ENCODE data around the gene VIPR2.

The VIPR2 gene

DNA sequence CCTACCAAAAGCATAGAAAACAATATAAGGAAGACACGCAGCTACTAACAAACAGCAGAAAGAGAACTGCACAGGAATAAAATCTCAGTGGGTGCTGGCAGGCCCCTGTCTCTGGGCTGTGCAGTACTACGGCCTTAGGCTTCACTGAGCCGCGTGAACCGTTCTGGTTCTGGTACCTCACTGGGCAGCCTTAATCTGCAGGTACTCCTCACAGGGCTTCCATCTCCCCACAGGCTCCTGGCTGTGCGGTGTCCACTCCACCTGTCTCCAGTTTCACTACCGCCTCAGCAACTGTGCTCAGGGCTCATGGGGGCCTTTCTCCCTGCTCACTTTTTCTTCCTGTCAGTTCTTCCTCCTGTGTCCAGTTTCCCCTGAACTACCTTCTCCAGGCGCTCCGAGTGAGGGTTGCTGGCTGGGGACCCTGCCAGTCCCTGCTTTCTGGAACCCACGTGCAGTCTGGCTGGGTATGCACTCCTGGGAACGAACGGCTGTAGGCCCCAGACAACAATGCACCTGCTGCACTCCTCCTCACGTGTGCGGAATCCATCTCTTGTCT, 75.7 kb downstream of the VIPR2 start:
- no peak for DNase-seq (ENCODE audit: low spot score)

DNA sequence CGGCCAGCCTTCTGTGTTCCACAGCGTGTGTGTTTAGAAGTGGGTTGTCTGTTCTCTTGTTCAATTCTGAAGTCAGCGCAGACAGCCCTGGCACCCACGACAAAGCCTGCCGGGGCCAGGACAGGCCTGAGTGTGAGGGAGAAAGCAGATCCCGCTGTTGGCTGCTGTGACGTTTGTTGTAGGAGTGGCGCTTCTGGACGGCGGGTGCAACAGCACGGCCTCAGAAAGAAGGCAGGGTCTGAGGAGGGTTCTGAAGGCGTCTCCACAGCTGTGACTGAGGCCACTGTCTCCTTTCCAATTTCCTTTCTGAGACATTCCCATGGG, 76.2 kb downstream of the VIPR2 start:
- DNase-seq (ENCODE audit: low spot score) = peak; percentile 74

DNA sequence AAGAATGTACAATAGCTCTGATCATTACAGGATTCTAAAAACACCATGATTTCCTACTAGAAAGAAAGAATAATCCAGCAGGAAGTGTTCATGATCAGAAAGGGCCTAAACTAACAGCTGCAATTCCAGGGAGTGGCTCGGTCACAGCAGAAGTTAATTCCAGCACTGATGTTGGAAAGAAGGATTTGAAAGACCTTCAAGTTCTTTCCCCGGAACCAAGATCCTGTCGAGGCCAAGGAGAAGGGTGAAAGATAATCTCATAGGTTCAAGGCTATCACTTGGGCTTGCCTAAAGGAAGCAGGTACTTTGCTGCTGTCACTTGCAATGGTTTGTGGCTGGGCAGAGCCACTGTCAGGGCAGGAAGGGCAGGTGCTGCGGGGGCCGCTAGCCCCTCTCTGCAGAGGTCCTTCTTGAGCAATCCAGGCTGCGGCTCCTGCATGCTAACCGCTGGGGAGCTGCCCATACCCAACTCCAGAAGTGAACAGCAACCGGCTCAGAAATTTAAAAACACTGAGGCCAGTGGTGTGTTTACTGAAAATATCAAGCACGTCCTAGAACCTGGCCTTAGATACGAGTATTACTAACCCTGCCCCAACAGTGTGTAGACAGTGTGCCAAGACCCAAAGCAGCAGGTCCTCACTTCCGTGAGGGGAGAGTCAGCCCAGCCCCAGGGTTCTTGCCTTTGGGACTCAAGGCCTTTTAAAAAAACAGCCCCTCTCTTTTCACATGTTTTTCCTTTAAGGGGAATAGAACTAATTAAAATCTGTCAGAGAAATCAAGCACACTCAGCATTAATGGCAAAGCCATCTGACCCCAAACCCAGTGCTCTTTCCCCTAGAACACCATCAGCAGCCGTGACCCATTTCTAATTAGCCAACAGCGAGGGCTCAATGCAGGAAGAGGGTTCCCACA, 76.8 kb downstream of the VIPR2 start:
- no peak for DNase-seq (ENCODE audit: low spot score)

DNA sequence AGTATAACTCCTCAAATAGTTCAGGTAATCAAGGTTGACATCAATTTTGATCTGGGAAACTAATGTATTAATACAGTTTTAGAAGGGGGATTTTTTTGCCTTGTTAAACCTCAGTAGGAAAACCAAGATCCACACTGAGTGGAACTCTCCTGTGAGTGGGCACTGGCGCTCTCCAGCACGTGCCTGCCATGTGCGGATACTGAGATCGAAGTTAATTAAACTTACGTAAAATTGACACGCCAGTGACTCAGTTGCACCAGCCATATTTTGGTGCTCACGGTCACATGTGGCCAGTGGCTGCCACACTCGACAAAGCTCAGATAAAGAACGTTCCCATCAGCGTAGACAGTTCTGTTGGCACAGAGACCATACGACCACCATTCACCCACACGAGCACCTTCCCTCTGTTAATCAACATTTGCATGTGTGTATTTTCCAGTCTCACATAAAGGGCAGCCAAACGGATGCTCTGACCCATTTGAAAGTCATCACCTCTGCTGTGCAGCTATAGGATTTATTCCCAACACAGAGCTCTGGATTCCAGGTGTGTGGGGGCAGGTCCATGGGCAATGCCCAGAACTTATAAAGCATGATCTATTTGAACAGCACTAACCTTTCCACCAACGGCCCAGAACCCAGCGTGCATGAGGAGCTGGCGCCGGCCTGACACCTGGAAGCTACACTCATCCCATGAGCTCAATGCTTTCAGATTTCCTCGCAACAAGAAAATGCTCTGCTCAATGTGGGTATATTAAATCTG, 77.7 kb downstream of the VIPR2 start:
- DNase-seq (ENCODE audit: low spot score) = no peak

DNA sequence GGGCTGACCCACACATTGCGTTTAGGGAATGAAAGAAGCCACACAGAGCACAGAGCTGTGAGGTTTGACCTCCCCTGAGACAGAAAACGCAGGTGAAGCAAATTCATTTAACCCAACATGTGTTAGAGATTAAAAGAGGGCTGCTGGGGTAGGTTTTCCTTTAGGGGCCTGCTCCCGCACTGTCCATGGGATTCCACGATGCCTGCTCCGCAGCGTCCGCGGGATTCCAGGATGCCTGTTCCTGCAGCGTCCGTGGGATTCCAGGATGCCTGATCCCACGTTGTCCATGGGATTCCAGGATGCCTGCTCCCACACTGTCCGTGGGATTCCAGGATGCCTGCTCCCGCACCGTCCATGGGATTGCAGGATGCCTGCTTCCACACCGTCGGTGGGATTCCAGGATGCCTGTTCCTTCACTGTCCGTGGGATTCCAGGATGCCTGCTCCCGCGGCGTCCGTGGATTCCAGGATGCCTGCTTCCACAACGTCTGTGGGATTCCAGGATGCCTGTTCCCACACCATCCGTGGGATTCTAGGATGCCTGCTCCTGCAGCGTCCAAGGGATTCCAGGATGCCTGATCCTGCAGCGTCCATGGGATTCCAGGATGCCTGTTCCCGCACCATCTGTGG, 78.7 kb downstream of the VIPR2 start:
- DNase-seq (ENCODE audit: low spot score) = peak; percentile 51

DNA sequence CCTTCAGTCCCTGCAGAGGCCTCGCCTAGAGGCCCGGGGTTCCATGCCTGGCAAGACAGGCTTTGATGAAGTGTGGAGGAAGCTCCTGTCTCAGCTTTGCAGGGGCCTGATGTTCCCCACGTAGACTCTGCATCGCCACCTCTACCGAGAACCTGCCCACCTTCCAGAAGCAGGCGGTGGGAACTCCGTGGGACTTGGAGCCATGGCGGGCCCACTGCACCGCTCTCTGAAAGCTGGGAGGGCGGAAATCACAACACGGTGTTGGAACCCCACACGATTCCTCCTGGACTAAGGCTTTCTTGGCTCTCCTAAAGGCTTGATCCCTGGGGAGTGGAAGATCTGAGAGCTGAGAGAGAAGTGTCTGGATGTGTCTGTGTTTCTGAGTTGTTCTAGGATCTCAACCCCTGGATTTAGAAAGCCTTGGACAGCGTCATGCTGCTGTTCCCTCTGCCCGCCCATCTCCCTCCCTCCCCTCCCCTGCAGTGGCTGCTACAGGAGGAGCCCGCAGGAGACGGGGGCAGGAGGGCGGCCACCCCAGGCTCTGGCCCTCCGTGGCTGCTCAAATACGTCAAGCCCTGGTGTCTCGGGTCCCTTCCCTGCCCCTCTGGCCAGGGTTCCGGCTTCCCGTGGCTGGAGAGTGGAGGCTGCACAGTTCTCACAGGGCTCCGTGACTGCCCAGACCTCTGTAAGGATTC, 79.7 kb downstream of the VIPR2 start:
- DNase-seq (ENCODE audit: low spot score) = no peak

DNA sequence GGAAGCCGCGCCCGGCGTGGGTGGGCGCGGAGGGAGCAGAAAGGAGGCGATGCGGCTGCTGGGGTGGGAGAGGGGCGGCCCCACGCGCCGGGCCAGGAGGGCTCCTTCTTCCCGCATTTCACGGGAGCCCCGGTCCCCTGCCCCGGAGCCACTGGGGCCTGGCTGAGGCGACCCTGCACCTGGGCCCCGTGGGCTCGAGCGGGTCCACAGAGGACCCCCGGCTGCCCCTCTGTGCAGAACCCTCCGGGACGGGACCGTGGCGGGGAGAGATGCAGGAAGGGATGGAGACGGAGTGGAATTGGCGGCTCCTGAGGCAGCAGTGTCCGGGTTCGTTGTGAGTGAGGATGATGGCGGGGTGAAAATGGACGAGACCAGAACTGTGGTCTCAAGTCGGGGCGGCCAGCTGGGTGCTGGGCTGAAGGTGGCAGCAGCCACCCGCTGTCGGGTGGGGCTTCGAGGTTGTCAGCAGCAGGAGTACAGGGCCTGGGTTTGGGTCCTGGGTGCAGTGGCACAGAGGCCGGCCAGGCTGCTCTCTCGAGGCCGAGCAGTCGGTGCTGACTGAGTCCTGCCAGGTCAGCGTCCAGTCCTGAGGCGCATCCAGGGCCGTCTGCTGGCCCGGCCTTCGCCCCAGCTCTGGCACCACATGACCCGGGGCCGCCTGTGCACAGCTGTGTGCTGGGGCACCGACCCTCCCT, 80.4 kb downstream of the VIPR2 start:
- no peak for DNase-seq (ENCODE audit: low spot score)

DNA sequence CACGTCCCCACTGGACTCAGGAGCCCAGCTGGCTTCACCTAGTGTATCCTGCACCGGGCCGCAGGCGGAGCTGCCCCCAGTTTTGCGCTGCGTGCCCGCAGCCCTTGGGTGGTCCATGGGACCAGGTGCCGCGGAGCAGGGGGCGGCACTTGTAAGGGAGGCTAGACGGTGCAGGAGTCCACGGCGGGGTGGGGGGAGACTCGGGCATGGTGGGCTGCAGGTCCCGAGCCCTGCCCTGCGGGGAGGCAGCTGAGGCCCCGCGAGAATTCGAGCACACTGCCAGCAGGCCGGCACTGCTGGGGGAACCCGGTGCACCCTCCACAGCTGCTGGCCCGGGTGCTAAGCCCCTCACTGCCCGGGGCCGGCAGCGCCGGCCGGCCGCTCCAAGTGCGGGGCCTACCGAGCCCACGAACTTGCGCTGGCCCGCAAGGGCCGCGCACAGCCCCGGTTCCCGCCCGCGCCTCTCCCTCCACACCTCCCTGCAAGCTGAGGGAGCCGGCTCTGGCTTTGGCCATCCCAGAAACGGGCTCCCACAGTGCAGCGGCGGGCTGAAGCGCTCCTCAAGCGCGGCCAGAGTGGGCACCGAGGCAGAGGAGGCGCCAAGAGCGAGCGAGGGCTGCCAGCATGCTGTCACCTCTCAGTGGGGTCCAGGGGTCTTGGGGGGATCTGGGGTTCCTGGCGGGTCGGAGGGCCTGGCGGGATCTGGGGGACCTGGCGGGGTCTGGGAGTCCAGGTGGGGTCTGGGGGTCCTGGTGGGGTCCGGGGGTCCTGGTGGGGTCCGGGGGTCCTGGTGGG, 81.4 kb downstream of the VIPR2 start:
- DNase-seq (ENCODE audit: low spot score) = no peak

DNA sequence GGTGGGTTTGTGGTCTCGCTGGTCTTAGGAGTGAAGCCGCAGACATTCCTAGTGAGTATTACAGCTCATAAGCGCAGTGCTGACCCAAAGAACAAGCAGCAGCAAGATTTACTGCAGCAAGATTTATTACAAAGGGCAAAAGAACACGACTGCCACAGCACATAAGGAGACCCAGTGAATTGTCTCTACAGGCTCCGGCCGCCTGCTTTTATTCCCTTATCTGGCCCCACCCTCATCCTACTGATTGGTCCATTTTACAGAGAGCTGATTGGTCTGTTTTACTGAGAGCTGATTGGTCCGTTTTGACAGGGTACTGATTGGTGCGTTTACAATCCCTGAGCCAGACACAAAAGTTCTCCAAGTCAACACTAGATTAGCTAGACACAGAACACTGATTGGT, 82.1 kb downstream of the VIPR2 start:
- no peak for DNase-seq (ENCODE audit: low spot score)

DNA sequence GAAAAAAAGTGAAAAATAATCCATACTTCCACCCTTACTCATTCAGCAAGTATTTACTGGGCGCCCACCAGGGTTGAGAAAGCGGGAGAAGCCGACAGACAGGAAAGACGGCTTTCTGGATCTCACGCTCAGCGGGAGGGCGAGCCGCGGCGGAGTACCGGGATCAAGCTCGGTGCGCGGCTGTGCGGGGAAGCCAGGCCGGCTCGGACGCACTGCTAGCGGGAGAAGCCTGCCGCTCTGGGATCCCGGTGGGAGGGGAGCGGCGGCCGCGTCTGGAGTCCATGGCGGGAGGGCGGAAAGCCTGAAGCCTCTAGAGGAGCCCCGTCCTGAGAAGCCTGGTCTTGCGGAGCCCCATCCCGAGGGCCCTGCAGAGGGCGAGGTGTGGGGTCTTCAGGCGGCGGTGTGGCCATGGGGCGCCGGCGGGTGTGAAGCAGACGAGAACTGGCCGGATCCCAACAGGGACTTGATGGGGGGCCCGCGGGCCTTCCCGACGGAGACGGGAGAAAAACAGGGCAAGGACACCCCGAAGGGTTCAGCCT, 82.9 kb downstream of the VIPR2 start:
- no peak for DNase-seq (ENCODE audit: low spot score)

DNA sequence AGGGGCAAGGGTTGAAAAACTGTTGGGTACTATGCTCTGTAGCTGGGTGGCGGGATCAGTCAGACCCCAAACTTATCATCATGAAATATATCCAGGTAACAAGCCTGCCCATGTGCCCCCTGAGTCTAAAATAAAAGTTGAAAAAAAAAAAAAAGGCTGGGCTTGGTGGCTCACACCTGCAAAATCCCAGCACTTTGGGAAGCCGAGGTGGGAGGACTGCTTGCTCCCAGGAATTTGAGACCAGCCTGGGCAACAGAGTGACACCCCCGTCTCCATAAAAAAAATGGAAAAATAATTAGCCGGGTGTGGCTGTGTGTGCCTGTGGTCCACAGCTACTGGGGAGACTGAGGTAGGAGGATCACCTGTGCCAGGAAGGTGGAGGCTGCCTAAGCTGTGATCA, 83.5 kb downstream of the VIPR2 start:
- no peak for DNase-seq (ENCODE audit: low spot score)

DNA sequence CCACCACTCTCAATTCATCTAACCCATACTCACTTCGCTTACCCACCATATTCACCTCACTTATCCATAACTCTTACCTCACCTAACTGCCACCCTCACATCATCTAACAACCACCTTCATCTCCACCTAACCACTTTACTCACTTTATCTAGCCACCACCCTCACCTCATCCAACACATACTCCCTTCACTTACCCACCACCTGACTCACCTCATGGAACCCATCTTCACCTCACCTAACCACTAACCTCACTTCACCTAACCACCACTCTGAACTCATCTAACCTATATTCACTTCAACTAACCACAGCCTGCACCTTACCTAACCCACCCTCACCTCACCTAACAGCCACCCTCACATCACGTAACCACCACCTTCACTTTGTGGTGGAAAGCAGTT, 84.2 kb downstream of the VIPR2 start:
- DNase-seq (ENCODE audit: low spot score) = no peak

DNA sequence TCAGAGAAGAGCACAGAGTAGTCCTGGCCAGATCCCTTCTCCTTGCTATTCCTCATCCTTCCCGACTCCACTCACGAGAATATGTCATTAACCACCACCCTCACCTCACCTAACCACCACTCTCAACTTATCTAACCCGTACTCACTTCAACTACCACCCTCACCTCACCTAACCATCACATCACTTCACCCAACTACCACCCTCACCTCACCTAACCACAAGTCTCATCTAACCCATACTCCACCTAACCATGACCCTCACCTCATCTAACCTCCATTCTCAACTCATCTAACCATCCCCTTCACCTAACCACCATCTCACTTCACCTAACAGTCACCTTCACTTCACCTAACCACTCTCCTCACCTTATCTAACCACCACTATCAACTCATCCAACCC, 85.0 kb downstream of the VIPR2 start:
- no peak for DNase-seq (ENCODE audit: low spot score)

DNA sequence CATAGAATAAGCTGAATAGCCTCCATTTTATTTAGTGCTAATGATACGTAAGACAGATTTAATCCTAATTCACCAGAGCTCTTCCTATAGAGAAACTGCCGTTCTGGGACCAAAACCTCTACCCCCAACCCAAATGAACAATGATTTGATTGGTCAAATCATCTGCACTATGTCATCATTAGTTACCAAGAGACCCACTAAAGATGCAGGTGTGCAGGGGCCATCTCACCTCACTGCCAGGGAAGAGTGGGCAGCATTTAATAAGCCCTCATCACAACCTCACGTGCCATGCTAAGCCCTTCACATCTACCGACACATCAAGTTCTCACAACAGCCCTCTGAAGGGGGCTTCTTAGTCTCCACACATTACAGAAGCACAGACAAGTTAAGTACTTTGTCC, 87.0 kb downstream of the VIPR2 start:
- no peak for DNase-seq (ENCODE audit: low spot score)

DNA sequence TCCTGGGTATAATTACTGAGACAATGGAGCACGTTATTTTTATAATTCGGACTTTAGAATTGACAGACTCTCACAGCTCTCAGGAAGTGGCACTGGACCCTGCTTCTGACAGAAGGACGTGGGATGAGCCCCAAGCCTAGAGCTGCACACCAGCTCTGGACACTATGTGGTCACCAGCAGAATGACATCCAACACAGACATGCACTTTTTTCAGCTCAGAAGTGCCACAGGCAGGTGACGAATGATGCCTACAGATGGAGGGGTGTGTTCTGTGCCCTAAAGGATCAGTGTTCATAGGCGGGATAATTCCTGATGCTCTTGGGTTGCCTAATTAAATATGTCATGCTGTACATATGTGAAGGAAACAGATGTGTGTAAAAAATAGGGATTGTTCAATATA, 87.9 kb downstream of the VIPR2 start:
- DNase-seq (ENCODE audit: low spot score) = no peak

DNA sequence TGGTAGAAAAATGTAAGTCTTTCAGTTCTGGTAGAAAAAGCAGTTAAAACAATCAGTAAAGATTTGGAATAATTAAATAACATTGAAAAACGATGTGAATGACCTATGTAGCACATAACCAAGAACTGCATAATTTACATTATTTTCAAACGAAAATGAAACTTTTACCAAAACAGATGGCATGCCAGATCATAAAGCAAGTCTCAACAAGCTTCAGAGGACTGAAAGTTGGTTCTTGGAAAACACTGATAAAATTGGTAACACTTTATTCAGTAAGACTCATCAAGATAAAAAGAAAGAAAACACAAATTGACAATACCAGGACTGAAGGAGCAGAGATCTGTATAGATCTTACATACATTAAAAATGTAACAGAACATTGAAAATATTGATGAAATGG, 92.8 kb downstream of the VIPR2 start:
- no peak for DNase-seq (ENCODE audit: low spot score)

DNA sequence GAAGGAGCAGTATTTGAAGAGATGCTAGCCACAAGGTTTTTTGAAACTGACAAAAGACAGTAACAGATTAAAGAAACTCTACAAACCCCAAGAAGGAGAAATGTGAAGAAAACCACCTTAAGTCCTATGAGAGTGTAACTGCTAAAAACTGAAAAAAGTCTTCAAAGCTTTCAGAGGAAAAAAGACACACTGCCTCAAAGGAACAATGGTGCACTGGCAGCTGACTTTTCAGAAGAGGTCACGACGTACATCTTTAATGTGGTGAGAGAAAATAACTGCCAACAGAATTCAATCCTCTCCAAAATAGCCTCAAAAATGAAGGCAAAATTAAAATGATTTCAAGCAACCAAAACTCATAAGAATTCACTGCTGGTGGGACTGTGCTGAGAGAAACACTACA, 94.0 kb downstream of the VIPR2 start:
- no peak for DNase-seq (ENCODE audit: low spot score)

DNA sequence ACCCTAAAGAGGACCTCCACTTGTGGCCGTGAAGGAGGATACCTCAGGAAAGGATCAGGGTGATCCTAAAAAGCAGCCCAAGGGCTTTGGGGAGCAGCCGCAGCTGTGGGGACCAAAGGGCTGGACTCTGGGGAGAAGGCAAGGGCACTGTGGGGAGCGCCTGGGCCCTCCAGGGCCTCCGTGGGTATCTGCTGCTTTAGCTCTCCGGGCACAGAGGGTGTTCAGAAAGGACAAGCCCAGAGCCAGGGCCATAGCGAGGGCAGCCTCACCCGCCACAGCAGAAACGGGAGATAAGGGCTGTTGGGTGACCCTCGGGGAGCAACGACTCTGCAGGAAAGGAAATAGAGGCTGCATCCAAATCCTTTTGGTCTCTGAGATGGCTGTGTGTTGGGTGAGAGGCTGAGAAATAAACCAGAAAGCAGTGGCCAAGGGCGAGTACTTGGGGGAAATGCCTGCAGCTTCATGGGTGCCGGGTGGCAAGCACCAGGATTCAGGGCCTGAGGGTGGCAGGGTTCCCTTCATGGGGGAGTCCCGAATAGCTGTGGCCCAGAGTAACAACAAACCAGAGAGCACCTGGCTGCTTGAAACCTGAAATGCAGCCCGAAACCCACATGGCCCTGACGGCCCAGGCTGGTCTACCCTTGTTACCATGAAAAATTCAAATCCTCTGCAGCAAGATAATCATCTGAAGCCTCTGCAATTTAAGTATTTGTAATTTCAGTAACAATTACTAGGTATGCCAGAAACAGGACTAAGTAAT, 95.2 kb downstream of the VIPR2 start:
- no peak for DNase-seq (ENCODE audit: low spot score)

DNA sequence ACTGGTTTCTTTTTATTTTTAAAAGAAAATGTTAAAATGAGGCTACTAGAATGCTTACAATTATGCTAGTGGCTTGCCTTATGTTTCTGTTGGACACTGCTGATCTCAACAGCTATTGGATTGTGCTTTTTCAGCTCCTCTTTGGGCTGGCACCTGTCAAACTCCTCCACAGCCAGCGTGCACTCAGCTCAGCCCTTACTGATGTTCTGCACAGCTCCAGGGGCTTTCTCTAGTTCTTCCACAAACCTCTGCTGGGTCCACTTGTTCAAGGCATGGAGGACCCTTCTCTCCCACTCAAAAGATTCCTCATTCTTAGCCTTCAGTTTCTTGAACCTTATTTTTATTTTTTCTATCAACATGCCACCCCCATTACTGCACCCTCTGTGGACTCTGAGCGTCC, 96.0 kb downstream of the VIPR2 start:
- DNase-seq (ENCODE audit: low spot score) = no peak
